Lung (tissue), 12 donors: ENCODE data around the gene CBR4. TPM values are rescaled to one million over a fixed set of nuclear protein-coding genes. Genes with fewer than 3 reads are reported as not detected.
A peak's percentile ranks its signal among the peaks of the same experiment; 100 is the strongest.
"Not testable (repeated sequence)": the region's sequence is repeated elsewhere in the genome, so short reads cannot be mapped to it uniquely, and the experiment has no call there.

Experiments used
- ATAC-seq: fragments of 200-7000 bp; cut with Tn5 transposase; one replicate; pipeline ENCODE4 v1.9.1; 2020; ENCODE audit warnings: moderate number of reproducible peaks; ENCODE audit not compliant: insufficient read depth, low FRiP score
- DNase-seq, 3 donors: peaks; one replicate each; pipeline ENCODE4 v3.0.0-alpha.2; 2013 to 2017
- H3K27ac ChIP-seq, 2 donors: one replicate each; pipeline ENCODE4 v1.5.1; 2013; ENCODE audit warnings: mild to moderate bottlenecking in 2 of 2, moderate library complexity in 2 of 2, control low read depth in 1 of 2, inconsistent platforms in 1 of 2, low read depth in 1 of 2, low read length in 1 of 2
- H3K27me3 ChIP-seq, 3 donors: one replicate each; pipeline ENCODE4 v1.5.1; 2013; ENCODE audit warnings: low read length in 2 of 3; ENCODE audit not compliant: control insufficient read depth in 3 of 3, insufficient read depth in 3 of 3
- H3K36me3 ChIP-seq, 4 donors: one replicate each; pipeline ENCODE4 v1.5.1; 2013; ENCODE audit warnings: low read length in 4 of 4, mild to moderate bottlenecking in 1 of 4, moderate library complexity in 1 of 4; ENCODE audit not compliant: control insufficient read depth in 4 of 4, insufficient read depth in 4 of 4
- H3K4me1 ChIP-seq, 5 donors: one replicate each; pipeline ENCODE4 v1.5.1; 2013; ENCODE audit warnings: low read length in 5 of 5, mild to moderate bottlenecking in 2 of 5, moderate library complexity in 1 of 5; ENCODE audit not compliant: control insufficient read depth in 5 of 5, insufficient read depth in 5 of 5
- H3K4me3 ChIP-seq: one replicate; pipeline ENCODE4 v1.5.1; 2013; ENCODE audit warnings: mild to moderate bottlenecking, control low read depth, moderate library complexity
- H3K9ac ChIP-seq, 2 donors: one replicate each; pipeline ENCODE4 v1.5.1; 2013; ENCODE audit warnings: low read length in 2 of 2, control low read depth in 1 of 2; ENCODE audit not compliant: insufficient read depth in 1 of 2
- H3K9me3 ChIP-seq, 4 donors: one replicate each; pipeline ENCODE4 v1.5.1; 2013; ENCODE audit warnings: low read length in 3 of 4, mild to moderate bottlenecking in 1 of 4, moderate library complexity in 1 of 4; ENCODE audit not compliant: control insufficient read depth in 4 of 4, insufficient read depth in 3 of 4
- WGBS, 2 donors: extraction: QIAGEN DNeasy Blood & Tissue Kit; methylation state at CpG; one replicate each; pipeline ENCODE4 v1.1.7; 2013; 5-methylcytosine and 5-hydroxymethylcytosine counted together
- polyA plus RNA-seq, 2 donors: library from polyadenylated mRNA; stranded (reverse); fragments of 200-250 nt; gene quantifications; one replicate each; pipeline ENCODE4 v1.2.1, GENCODE V29; 2013
- total RNA-seq, 2 donors: library from RNA; depleted of rRNA in 1 of 2; stranded (reverse); fragments of >200 nt in 1 of 2; gene quantifications; one replicate each; pipeline ENCODE4 v1.2.1, GENCODE V29; 2014 to 2021
- TF ChIP-seq, protein P1 (sequence below): IDR thresholded peaks from 2 replicates; pipeline ENCODE4 v1.5.1; 2012; ENCODE audit warnings: mild to moderate bottlenecking; ENCODE audit errors: control extremely low read depth, extremely low read depth
- donor health status: control.
- donor health status: control.
- donor health status: Bipolar disorder and iron deficiency.
- donor health status: healthy.
- donor health status: DM: yes; HTN: yes; CAD: no.

Gene CBR4
- total and polyA plus RNA-seq, 4 donors = 5.8 to 32.1 (median 14.5) TPM

DNA sequence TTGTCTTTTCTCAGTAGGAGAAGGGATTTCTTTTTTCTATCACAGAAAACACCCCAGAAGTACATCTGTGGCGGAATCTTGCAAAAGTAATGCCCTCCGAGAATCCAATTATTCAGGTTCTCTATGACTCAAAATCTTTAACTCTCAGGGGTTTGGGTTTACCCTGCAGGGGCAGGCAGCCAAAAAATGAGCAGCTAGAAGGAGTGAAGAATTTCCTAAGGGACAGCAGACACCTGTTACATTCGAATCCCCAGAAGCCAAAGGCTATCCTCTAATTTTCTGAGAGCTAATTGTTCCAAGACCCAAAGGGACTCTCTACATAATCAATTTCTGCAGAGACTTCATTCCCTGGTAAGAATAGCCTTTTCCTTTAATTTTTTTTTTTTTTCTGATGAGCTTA, 27.5 kb upstream of the CBR4 start:
- Histone ChIP-seq H3K4me3 (no peak overlapping the region), H3K27ac (no peak overlapping the region), H3K9ac (no peak overlapping the region), H3K36me3 (no peaks in the 10 kb centered on the region), H3K4me1 (no peaks in the 10 kb centered on the region), H3K9me3 (no peaks in the 10 kb centered on the region), H3K27me3 (no peaks in the 10 kb centered on the region)
- TF ChIP-seq, protein P1, sequence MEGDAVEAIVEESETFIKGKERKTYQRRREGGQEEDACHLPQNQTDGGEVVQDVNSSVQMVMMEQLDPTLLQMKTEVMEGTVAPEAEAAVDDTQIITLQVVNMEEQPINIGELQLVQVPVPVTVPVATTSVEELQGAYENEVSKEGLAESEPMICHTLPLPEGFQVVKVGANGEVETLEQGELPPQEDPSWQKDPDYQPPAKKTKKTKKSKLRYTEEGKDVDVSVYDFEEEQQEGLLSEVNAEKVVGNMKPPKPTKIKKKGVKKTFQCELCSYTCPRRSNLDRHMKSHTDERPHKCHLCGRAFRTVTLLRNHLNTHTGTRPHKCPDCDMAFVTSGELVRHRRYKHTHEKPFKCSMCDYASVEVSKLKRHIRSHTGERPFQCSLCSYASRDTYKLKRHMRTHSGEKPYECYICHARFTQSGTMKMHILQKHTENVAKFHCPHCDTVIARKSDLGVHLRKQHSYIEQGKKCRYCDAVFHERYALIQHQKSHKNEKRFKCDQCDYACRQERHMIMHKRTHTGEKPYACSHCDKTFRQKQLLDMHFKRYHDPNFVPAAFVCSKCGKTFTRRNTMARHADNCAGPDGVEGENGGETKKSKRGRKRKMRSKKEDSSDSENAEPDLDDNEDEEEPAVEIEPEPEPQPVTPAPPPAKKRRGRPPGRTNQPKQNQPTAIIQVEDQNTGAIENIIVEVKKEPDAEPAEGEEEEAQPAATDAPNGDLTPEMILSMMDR = no peak
- DNase-seq (no peak), ATAC-seq (no peak)
- WGBS, 2 donors = 87% methylated on average over 3 of the region's 3 CpGs

DNA sequence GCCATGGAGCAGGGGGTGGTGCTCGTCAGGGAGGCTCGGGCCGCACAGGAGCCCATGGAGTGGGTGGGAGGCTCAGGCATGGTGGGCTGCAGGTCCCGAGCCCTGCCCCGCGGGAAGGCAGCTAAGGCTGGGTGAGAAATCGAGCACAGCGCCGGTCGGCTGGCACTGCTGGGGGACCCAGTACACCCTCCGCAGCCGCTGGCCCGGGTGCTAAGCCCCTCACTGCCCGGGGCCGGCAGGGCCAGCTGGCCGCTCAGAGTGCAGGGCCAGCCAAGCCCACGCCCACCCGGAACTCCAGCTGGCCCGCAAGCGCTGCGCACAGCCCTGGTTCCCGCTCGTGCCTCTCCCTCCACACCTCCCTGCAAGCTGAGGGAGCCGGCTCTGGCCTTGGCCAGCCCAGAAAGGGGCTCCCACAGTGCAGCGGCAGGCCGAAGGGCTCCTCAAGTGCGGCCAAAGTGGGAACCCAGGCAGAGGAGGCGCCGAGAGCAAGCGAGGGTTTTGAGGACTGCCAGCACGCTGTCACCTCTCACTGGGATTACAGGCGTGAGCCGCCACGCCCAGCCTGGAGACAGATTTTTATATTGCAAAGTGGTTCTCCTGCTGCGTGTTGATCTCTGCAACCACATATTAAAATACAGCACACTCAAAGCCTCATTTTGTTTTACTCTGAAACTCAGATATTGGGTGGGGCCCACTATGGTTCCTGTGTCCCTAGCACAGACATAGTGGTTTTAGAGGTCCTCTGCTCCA, 26.0 kb upstream of the CBR4 start:
- 96 to 98% methylated on average over 26 to 28 of the region's 35 CpGs for WGBS, 2 donors

DNA sequence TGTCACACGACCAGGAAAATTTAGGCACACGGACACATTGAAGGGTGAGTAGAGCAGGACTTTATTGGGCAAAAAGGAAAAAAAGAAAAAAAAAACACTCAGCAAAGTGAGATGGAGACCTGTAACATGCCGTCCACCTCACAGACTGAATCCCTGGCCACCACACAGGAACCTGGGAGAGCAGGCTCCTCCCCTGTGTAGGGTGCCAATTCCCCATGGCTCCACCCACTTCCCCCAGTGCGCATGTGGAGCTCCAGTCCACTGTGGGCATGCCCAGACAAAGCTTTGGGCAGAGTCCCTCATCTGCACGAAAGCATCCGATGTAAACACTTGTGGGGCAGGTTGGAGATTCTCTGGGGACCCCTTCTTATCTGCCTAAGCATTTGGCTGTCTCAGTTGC, 23.6 kb upstream of the CBR4 start:
- TF ChIP-seq, protein P1 = no peak
- Histone ChIP-seq H3K4me1 (no peaks in the 10 kb centered on the region), H3K27ac (no peak overlapping the region)

More for the DNA sequence above, 26.0 kb upstream of the CBR4 start:
- not testable (repeated sequence) for H3K27me3 ChIP-seq, H3K9me3 ChIP-seq, H3K36me3 ChIP-seq, ATAC-seq, H3K4me3 ChIP-seq, H3K4me1 ChIP-seq, DNase-seq, H3K9ac ChIP-seq, H3K27ac ChIP-seq

DNA sequence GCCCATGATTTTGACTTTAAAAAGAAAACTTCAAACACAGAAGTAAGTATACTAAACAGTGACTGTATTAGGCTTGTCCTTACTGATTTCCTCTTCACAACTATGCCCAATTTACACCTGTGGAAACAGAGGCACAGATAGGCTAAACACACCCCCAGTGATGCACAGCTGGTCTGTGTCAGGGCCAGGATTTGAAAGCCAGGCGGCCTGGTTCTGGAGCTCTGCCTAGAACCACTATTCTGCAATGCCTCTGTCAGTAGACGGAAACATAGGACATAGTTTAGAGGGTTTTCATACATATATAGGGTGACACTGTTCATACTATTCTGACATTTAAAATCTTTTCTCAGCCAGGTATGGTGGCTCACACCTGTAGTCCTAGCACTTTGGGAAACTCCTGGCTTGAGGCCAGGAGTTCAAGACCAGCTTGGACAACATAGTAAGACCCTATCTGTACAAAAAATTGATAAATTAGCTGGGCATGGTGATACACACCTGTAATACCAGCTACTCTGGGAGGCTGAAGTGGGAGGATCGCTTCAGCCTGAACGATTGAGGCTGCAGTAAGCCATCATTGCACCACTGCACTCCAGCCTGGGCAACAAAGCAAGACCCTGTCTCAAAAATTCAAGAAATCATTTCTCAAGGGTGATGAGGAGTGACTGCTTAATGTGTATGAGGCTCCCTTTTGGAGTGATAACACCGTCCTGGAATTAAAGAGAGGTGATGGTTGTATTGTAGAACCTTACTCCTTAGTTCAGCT, 23.0 kb upstream of the CBR4 start:
- DNase-seq (peak in 1 of 3 donors; percentile 45), ATAC-seq (no peak)
- no peak overlapping the region for H3K4me3 ChIP-seq
- H3K9ac ChIP-seq = no peak overlapping the region
- TF ChIP-seq, protein P1 = no peak
- H3K36me3 ChIP-seq = no peaks in the 10 kb centered on the region
- no peaks in the 10 kb centered on the region for H3K9me3 ChIP-seq
- H3K27me3 ChIP-seq = no peaks in the 10 kb centered on the region
- WGBS, 2 donors = 90 to 91% methylated on average over 5 of the region's 5 CpGs
- no peak overlapping the region for H3K27ac ChIP-seq
- no peaks in the 10 kb centered on the region for H3K4me1 ChIP-seq

More for the DNA sequence above, 23.6 kb upstream of the CBR4 start:
- DNase-seq (no peak), ATAC-seq (no peak)
- H3K27me3 ChIP-seq = no peaks in the 10 kb centered on the region
- 81 to 84% methylated on average over 6 of the region's 6 CpGs for WGBS, 2 donors
- H3K4me3 ChIP-seq = no peak overlapping the region
- H3K36me3 ChIP-seq = no peaks in the 10 kb centered on the region
- no peak overlapping the region for H3K9ac ChIP-seq
- no peaks in the 10 kb centered on the region for H3K9me3 ChIP-seq
